GM12892 (cell line): ENCODE results near the gene SP8.

Experiments used
- DNase-seq: peaks from one replicate; pipeline ENCODE4 v3.0.0; 2011; ENCODE audit not compliant: insufficient read length
- FAIRE-seq: peaks from 2 replicates; lab custom pipeline; 2011; peaks lifted over from hg19 to GRCh38; lab: Jason Lieb, UNC
- POLR2A ChIP-seq: IDR thresholded peaks from 2 replicates; pipeline ENCODE4 v1.6.1; 2011; ENCODE audit warnings: low read depth, low read length, control low read depth
- POLR2AphosphoS5 ChIP-seq: IDR thresholded peaks from 2 replicates; pipeline ENCODE4 v1.6.1; 2011; ENCODE audit warnings: low read depth, low read length, control low read depth
- TAF1 ChIP-seq: IDR thresholded peaks from 2 replicates; pipeline ENCODE4 v1.6.1; 2011; ENCODE audit warnings: low read depth, mild to moderate bottlenecking, control low read depth, low read length, borderline replicate concordance

Gene SP8

DNA sequence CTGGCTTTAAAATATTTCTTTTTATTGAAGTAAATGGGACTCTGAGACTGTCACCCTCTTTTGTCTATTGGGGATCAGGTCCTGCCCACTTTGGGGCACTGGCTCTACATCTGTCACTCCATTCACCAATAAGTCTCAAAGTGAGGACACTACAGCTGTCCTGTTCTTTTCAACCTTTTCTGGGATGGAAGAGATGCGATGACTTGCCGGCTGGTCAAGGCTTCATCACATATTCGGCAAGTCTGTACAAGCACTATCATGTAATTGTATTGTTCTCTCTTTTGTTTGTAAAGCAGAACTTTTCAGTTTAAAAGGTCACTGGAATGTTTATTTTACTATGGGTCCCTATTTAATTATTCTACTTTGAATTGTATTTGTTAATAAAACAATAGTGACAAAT, 17.7 kb upstream of the SP8 start:
- TF ChIP-seq POLR2A (no peak), TAF1 (no peak), POLR2AphosphoS5 (no peak)
- FAIRE-seq = no peak
- no peak for DNase-seq

DNA sequence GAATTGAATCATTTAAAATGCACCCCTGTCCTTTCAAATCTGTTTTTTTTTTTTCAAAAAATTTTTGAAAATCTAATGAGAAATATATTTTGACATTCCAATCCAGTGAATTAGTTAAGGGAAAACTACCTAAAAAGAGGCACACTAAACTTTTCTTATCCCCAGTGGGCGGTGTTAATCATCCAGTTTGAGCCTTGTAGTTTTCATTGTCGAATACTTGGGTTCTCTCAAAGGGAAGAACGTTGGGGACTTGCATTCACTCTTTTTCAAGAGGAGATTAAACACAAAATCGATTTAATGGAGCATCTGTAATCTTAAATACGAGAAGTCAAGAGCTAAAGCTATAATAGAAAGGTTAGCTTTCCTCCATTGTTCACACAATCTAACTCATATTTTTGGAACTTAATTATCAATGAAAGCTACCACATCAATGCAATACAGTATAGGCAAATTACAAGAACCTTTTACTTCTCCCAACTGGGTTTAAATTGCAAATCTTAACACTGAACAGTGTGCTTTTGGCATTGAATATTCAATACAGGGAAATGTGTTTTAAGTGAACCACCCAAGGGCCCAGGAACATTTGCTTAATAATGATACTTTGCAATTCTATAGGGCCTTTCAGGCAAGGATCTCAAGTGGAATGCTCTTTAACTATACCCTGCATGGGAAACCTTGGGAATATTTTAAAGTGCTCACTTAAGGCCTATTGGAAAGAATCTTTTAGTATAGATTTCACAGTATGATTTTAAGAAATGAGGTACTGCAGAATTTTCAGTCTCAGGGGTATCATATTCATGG, 13.1 kb upstream of the SP8 start:
- no peak for TF ChIP-seq TAF1
- TF ChIP-seq POLR2A = no peak
- no peak for TF ChIP-seq POLR2AphosphoS5
- DNase-seq (no peak), FAIRE-seq (no peak)

DNA sequence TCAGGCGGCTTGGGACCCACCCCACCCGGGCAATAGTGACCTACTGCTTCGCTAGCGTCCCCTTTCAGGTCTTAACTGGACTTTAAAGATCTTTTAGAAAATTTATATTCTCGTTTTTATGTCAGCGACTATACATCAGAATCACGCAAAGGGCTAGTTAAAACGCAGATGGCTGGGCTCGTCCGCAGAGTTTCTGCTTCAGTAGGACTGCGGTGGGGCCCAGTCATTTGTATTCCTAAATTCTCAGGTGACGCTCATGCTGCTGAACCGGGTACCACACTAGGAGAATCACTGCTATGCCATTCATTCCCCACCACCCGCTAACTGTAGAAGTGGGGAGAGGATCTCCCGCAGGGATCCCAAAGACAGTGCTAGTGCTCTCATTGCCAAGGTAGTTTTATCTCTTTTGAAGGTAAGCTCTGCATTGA, 12.0 kb upstream of the SP8 start:
- DNase-seq = no peak
- no peak for FAIRE-seq
- TF ChIP-seq POLR2AphosphoS5 = no peak

DNA sequence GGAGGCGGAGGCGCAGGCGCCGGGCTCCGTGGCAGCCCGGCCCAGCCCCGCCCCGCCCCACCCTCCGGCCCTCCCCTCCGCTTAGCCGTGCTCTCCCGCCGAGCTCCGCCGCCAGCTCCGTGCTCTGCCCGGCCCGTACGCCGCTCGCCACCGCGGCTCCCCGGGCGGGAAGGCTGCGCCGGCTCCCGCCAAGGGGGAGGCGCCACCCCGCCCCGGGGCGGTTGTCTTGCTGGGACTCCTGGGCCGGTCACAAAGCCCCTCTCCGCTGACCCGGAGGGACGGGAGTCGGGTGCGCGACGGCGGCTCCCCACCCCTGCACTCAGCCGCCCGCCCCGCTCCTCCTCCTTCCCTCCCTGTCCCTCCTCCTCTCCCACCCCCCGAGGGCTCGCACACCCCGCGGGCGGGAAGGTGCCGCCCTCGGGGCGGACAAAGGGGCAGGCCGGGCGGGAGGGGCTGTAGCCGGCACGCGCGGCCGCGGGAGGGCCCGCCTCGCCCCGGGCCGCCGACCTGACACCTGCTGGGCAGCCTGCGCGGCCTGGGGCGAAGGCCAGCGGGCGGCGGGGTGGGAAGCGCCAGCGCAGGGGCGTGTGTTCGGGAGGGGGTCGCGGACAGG, 11.5 kb upstream of the SP8 start:
- peak; percentile 65 for DNase-seq
- no peak for TF ChIP-seq POLR2A
- TF ChIP-seq TAF1 = no peak
- no peak for TF ChIP-seq POLR2AphosphoS5
- FAIRE-seq = no peak

DNA sequence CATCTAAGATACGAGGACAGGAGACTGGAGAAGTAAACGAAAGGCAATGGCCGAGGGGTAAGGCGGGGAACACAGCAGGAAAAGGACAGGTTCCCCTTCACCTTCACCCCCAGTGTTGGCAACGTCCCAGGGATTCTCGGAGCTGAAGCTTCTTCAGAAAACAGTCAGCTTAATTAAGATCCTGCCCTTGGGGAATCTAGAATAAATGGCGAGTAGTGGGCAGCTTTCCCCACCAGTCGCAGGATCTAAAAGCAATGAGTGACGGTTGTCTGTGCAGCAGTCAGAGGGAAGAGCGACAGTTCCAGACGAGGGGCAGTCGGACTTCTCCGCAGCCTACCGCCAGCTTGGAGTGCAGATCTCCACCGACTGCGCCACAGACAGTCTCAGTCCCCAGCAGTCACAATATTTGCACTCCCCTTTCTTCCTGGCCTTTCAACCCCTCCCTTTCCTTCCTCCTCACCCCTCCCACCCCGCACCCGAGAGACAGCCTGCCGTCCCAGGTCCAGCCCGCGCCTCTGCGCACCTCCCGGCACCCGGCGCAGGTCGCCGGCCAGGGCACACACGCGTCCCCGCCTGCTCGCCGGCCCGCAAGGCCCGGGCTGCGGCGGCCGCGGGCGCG, 10.9 kb upstream of the SP8 start:
- TF ChIP-seq TAF1 (no peak), POLR2AphosphoS5 (no peak), POLR2A (no peak)
- FAIRE-seq (no peak), DNase-seq (no peak)

DNA sequence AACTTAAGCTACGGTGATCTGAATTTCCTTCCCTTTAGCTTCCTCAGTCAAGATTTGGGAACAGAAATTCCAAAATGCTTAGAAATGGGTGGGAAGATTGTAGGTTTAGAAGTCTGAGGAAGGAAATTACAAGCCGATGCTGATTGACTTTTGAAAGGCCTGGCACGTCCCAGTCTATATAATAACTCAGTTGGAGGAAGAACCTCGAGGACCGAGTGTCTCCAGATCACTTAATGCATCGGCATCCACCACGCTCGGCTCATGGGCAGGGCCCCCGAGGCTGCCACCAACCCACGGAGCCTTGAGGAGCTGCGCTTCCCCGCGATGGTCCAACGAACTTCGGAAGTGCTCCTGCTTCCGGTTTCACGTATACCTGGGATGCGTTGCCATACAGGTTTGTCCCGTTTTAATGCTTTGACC, 10.4 kb upstream of the SP8 start:
- DNase-seq (no peak), FAIRE-seq (no peak)
- no peak for TF ChIP-seq POLR2AphosphoS5
- TF ChIP-seq POLR2A = no peak
- no peak for TF ChIP-seq TAF1

DNA sequence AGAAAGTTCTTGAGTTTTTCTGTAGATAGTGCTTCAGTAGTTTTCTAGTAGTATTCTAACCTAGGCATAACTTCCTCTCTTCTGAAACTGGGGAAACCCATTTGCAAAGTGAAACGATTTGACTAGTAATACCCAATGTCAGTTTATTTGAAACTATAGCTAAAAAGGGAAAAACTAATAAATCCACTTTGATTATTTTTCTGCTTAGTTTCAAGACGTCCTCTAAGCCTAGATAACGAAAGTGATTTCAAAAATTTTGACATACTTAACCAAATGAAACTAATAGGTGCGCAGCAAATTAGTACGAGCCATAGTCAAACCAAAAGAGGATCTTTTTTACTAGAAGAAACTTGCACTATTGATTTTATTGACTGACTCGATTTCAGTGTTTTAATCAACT, 9.8 kb upstream of the SP8 start:
- TF ChIP-seq TAF1 (no peak), POLR2AphosphoS5 (no peak), POLR2A (no peak)
- DNase-seq (no peak), FAIRE-seq (no peak)

DNA sequence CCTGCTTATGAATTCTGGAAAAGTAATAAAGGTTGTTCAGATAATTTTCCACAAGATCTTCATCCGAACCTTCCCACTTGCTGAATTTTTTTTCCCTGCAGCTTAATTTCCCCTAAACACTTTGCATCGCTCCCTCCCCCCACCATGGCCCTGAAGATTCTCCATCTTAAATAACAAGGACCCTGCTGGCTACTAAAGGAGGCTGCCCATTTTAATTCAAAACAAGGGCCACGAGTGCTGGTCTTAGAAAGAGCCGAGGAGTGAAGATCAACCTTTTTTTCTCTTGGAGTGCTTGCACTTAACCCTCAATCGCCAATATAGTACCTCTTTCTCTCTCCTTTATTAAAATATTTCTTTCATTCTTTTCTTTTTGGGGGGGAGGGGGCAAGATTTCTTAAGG, 9.2 kb upstream of the SP8 start:
- DNase-seq = no peak
- no peak for FAIRE-seq

DNA sequence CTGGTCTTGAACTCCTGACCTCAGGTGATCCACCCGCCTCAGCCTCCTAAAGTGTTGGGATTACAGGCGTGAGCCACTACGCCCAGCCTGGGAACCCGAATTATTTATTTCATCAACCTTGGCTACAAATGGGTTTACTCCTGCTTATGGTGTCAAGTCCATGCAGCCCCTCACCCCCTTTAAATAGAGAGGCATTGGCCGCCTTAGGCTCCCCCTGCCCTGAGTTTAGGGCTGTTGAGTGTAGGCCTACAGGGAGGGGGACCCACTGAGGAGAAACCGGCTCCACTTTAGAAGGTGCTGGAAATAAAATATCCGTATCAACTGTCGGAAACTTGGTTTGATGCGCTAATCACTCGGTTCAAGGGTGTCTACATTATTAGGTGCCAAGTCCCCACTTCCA, 8.7 kb upstream of the SP8 start:
- FAIRE-seq (no peak), DNase-seq (no peak)
- TF ChIP-seq TAF1 (no peak), POLR2AphosphoS5 (no peak), POLR2A (no peak)

More for the DNA sequence above, 9.2 kb upstream of the SP8 start:
- TF ChIP-seq POLR2AphosphoS5 (no peak), TAF1 (no peak), POLR2A (no peak)

DNA sequence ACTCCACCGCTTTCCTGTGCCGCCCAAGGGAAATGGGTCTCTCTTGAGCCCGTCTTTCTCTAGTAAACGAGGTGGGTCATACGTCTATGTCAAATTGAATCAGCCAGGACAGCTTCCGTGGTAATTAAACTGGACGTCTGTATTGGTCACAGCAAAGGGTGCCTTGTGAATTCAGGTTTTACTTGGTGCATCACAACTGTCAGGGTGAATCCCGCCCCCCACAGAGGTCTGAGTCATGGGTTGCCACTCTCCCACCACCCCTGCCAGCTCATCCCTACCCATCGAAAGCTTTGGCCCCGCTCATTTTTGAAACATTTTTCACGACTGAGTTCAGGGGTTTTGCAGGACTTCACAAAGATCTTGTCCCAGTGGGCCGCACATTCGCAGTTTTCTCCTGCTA, 8.0 kb upstream of the SP8 start:
- no peak for TF ChIP-seq TAF1
- no peak for FAIRE-seq
- DNase-seq = no peak

DNA sequence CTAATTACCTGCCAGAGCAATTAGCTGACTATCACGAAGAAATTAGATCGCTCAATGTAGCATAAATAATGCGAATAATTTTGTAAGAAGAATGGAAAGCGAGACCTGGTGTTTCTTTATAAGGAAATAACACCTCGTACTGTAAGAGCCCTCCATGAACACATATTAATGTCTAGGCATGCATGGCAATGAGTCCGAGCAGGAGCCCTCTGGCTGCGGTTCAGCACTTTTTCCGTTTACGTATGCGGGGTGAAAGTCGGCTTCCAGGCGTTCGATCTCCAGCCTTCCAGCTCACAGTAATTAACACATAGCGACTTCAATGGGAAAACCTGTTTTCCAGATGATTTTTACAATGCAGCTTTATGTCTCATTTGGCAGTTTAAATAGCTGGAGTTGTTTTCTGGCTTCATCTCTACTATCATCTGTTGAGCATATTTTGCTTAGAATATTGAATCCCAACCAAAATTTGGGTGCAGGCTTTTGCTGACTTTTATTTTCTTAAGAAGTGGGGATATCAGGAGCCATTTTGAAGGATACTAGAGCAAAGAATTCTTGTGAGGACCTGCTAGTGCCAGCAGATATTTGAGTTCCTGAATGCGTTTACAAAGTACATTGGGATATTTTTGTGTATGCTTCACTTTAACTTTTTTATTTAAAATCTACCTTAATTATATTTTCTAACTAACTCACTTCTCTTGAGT, 7.2 kb upstream of the SP8 start:
- FAIRE-seq = no peak
- DNase-seq = no peak
- TF ChIP-seq TAF1 = no peak
- no peak for TF ChIP-seq POLR2A
- no peak for TF ChIP-seq POLR2AphosphoS5
